Measurements from ENCODE around the gene KSR2. TPM values are rescaled to one million over a fixed set of nuclear protein-coding genes. Genes with fewer than 3 reads are reported as not detected.

KSR2 gene
- total RNA-seq, 1 donor from 2014 or later: 0.30 TPM

GRCh38 chr12:117489671-117490070, 479.1 kb downstream of the KSR2 start:
- H3K4me3 ChIP-seq: no peak overlapping the region
- Mint-ChIP-seq H3K27me3 (ENCODE audit: insufficient read depth, low read depth) (peaks cover 2% of the 10 kb centered on the region), H3K36me3 (no peaks in the 10 kb centered on the region), H3K4me1 (peaks cover 14% of the 10 kb centered on the region), H3K9me3 (peaks cover 2% of the 10 kb centered on the region), H3K4me3 (no peak overlapping the region), H3K27ac (no peak overlapping the region)
- no peaks in the 10 kb centered on the region for H3K9me3 ChIP-seq (ENCODE audit: low read depth)
- peaks cover 1% of the 10 kb centered on the region for H3F3A ChIP-seq (ENCODE audit: low read depth)
- no peaks in the 10 kb centered on the region for H4K20me1 ChIP-seq (ENCODE audit: low read depth)
- H3K27ac ChIP-seq: no peak overlapping the region
- H3K36me3 ChIP-seq: no peaks in the 10 kb centered on the region
- H2AFZ ChIP-seq (replicated peaks): no peak overlapping the region
- no peak overlapping the region for H3K4me2 ChIP-seq
- H3K27me3 ChIP-seq: no peaks in the 10 kb centered on the region
- TF ChIP-seq EZH2phosphoT487 (IDR thresholded peaks at IDR 0.05): no peak
- TF ChIP-seq EZH2 (IDR thresholded peaks at IDR 0.05): no peak
- no peak for TF ChIP-seq CTCF (IDR thresholded peaks at IDR 0.05)
- no peaks in the 10 kb centered on the region for H3K79me2 ChIP-seq (ENCODE audit: low read depth)
- no peak overlapping the region for H3K9ac ChIP-seq
- peaks cover 13% of the 10 kb centered on the region for H3K4me1 ChIP-seq
- no peak for DNase-seq (ENCODE audit: low spot score)

GRCh38 chr12:117486840-117487659, 481.7 kb downstream of the KSR2 start:
- H3K4me2 ChIP-seq: no peak overlapping the region
- TF ChIP-seq EZH2phosphoT487 (IDR thresholded peaks at IDR 0.05) (no peak), CTCF (IDR thresholded peaks at IDR 0.05) (no peak)
- no peak overlapping the region for H3K27ac Mint-ChIP-seq
- H3K9ac ChIP-seq: no peak overlapping the region
- H3K9me3 Mint-ChIP-seq: no peaks in the 10 kb centered on the region
- peaks cover 14% of the 10 kb centered on the region for H3K4me1 Mint-ChIP-seq
- DNase-seq (ENCODE audit: low spot score): no peak
- H3K4me3 ChIP-seq: no peak overlapping the region
- H3K4me3 Mint-ChIP-seq: no peak overlapping the region
- no peak overlapping the region for H3K27ac ChIP-seq
- H3K36me3 ChIP-seq: no peaks in the 10 kb centered on the region
- no peak overlapping the region for H2AFZ ChIP-seq (replicated peaks)
- peaks cover 2% of the 10 kb centered on the region for H3K27me3 Mint-ChIP-seq (ENCODE audit: insufficient read depth, low read depth)
- H3K27me3 ChIP-seq: no peaks in the 10 kb centered on the region
- no peaks in the 10 kb centered on the region for H4K20me1 ChIP-seq (ENCODE audit: low read depth)
- H3K36me3 Mint-ChIP-seq: no peaks in the 10 kb centered on the region
- H3K79me2 ChIP-seq (ENCODE audit: low read depth): no peaks in the 10 kb centered on the region
- peaks cover 13% of the 10 kb centered on the region for H3K4me1 ChIP-seq
- no peaks in the 10 kb centered on the region for H3F3A ChIP-seq (ENCODE audit: low read depth)
- H3K9me3 ChIP-seq (ENCODE audit: low read depth): no peaks in the 10 kb centered on the region

GRCh38 chr12:117485984-117486839, 482.6 kb downstream of the KSR2 start:
- H2AFZ ChIP-seq (replicated peaks): no peak overlapping the region
- H3K9me3 Mint-ChIP-seq: no peaks in the 10 kb centered on the region
- peaks cover 2% of the 10 kb centered on the region for H3K27me3 Mint-ChIP-seq (ENCODE audit: insufficient read depth, low read depth)
- TF ChIP-seq EZH2 (IDR thresholded peaks at IDR 0.05) (no peak), CTCF (IDR thresholded peaks at IDR 0.05) (no peak), EZH2phosphoT487 (IDR thresholded peaks at IDR 0.05) (no peak)
- H4K20me1 ChIP-seq (ENCODE audit: low read depth): no peaks in the 10 kb centered on the region
- H3F3A ChIP-seq (ENCODE audit: low read depth): no peaks in the 10 kb centered on the region
- H3K36me3 ChIP-seq: no peaks in the 10 kb centered on the region
- H3K27ac Mint-ChIP-seq: no peak overlapping the region
- peaks cover 13% of the 10 kb centered on the region for H3K4me1 ChIP-seq
- no peak overlapping the region for H3K27ac ChIP-seq
- H3K4me1 Mint-ChIP-seq: peaks cover 14% of the 10 kb centered on the region
- no peaks in the 10 kb centered on the region for H3K9me3 ChIP-seq (ENCODE audit: low read depth)
- no peaks in the 10 kb centered on the region for H3K36me3 Mint-ChIP-seq
- H3K9ac ChIP-seq: no peak overlapping the region
- no peak overlapping the region for H3K4me3 ChIP-seq
- no peaks in the 10 kb centered on the region for H3K27me3 ChIP-seq
- no peaks in the 10 kb centered on the region for H3K79me2 ChIP-seq (ENCODE audit: low read depth)
- no peak overlapping the region for H3K4me2 ChIP-seq
- no peak overlapping the region for H3K4me3 Mint-ChIP-seq
- DNase-seq (ENCODE audit: low spot score): no peak
